Endothelial cell of umbilical vein (primary cell): Measurements from ENCODE around the gene HCST. TPM values are rescaled to one million over a fixed set of nuclear protein-coding genes. Genes with fewer than 3 reads are reported as not detected.
A peak's percentile ranks its signal among the peaks of the same experiment; 100 is the strongest.

Experiments
- BruUV-seq: library from RNA; stranded (reverse); fragments of 400-500 nt; replicated peaks from 2 replicates; lab custom pipeline; 2021; lab: Mats Ljungman, UMichigan
- CTCF ChIA-PET: fragments of 300-600, 350-600 bp; sonication (Branson Sonifier 250); formaldehyde crosslinking; loops from one replicate; lab custom pipeline; 2021; ENCODE audit warnings: antibody characterized with exemption, inconsistent platforms; lab: Charles Lee
- POLR2A ChIA-PET: fragments of 300-600, 350-600 bp; sonication (Branson Sonifier 250); formaldehyde crosslinking; loops from one replicate; lab custom pipeline; 2021; ENCODE audit warnings: antibody characterized with exemption, inconsistent platforms; lab: Charles Lee
- DNase-seq: peaks from one replicate; pipeline ENCODE4 v3.0.0-alpha.2; 2011; ENCODE audit warnings: low read depth, low spot score
- FAIRE-seq: peaks from 2 replicates; lab custom pipeline; 2011; peaks lifted over from hg19 to GRCh38; lab: Jason Lieb, UNC
- H2AFZ ChIP-seq: 2 replicates; pipeline ENCODE4 v1.6.0; 2012; ENCODE audit warnings: low read depth, low read length, control low read depth, inconsistent platforms
- H3K27ac ChIP-seq: 2 replicates; pipeline ENCODE4 v1.5.1; 2011; ENCODE audit warnings: low read depth, mild to moderate bottlenecking, control low read depth, low read length, moderate library complexity; ENCODE audit not compliant: insufficient read depth
- H3K27me3 ChIP-seq, 2 experiments: 2 replicates each; pipeline versions ENCODE4 v1.6.0 to v1.6.1; 2011; ENCODE audit warnings: low read length in 2 of 2, mixed read lengths in 1 of 2; ENCODE audit not compliant: control insufficient read depth in 2 of 2, insufficient read depth in 2 of 2
- H3K36me3 ChIP-seq, 2 experiments: 2 replicates in 1 of 2; 3 replicates in 1 of 2; pipeline ENCODE4 v1.5.1; 2011; ENCODE audit warnings: low read length in 2 of 2, mild to moderate bottlenecking in 1 of 2, moderate library complexity in 1 of 2; ENCODE audit not compliant: control insufficient read depth in 2 of 2, insufficient read depth in 2 of 2; ENCODE audit errors: extremely low read depth in 1 of 2
- H3K4me1 ChIP-seq: 3 replicates; pipeline ENCODE4 v1.5.1; 2011; ENCODE audit warnings: mild to moderate bottlenecking, low read length; ENCODE audit not compliant: control insufficient read depth, insufficient read depth; ENCODE audit errors: extremely low read depth
- H3K4me2 ChIP-seq: 2 replicates; pipeline ENCODE4 v1.6.1; 2011; ENCODE audit warnings: low read length, control low read depth, mixed read lengths; ENCODE audit not compliant: insufficient read depth
- H3K4me3 ChIP-seq, 3 experiments: fragments of 200-600 bp in 1 of 3; sonication (generic), shearing (Covaris generic) in 1 of 3; replicated peaks in 1 of 3; 2 replicates each; pipeline ENCODE4 v1.5.1; 2011 to 2016; ENCODE audit warnings: control low read depth in 3 of 3, low read length in 3 of 3, mild to moderate bottlenecking in 2 of 3, inconsistent platforms in 1 of 3, low read depth in 1 of 3, moderate library complexity in 1 of 3; ENCODE audit not compliant: insufficient read depth in 1 of 3
- H3K79me2 ChIP-seq: 2 replicates; pipeline ENCODE4 v1.6.0; 2012; ENCODE audit warnings: low read length, inconsistent platforms; ENCODE audit not compliant: control insufficient read depth, insufficient read depth
- H3K9ac ChIP-seq: replicated peaks from 2 replicates; pipeline ENCODE3; 2011; ENCODE audit warnings: low read length, control low read depth; ENCODE audit not compliant: insufficient read depth; ENCODE audit errors: extremely low read depth
- H3K9me1 ChIP-seq: replicated peaks from 3 replicates; pipeline ENCODE4 v1.6.0; 2011; ENCODE audit warnings: mild to moderate bottlenecking, low read length; ENCODE audit not compliant: control insufficient read depth, insufficient read depth; ENCODE audit errors: extremely low read depth
- H3K9me3 ChIP-seq: replicated peaks from 2 replicates; pipeline ENCODE4 v1.5.1; 2012; ENCODE audit warnings: low read length, inconsistent platforms; ENCODE audit not compliant: control insufficient read depth, insufficient read depth
- H4K20me1 ChIP-seq: replicated peaks from 2 replicates; pipeline ENCODE3; 2011; ENCODE audit warnings: mild to moderate bottlenecking, low read length; ENCODE audit not compliant: control insufficient read depth, insufficient read depth; ENCODE audit errors: extremely low read depth
- CTCF ChIP-seq, 2 donors: IDR thresholded peaks; 1 replicate in 1 of 2; 2 replicates in 1 of 2; pipeline ENCODE4 v1.5.1; 2011; ENCODE audit warnings: low read length in 2 of 2, mild to moderate bottlenecking in 2 of 2, moderate library complexity in 2 of 2, control low read depth in 1 of 2, inconsistent platforms in 1 of 2, low read depth in 1 of 2; ENCODE audit not compliant: insufficient read depth in 1 of 2; ENCODE audit errors: extremely low read depth in 1 of 2
- EZH2 ChIP-seq: IDR thresholded peaks from 2 replicates; pipeline ENCODE4 v1.6.1; 2012; ENCODE audit warnings: borderline replicate concordance, low read depth, mild to moderate bottlenecking, moderate library complexity, low read length, inconsistent platforms; ENCODE audit not compliant: severe bottlenecking
- FOS ChIP-seq: IDR thresholded peaks from 2 replicates; pipeline ENCODE4 v1.6.1; 2011; ENCODE audit warnings: mild to moderate bottlenecking, low read length, moderate library complexity, borderline replicate concordance; ENCODE audit not compliant: insufficient read depth
- GATA2 ChIP-seq: IDR thresholded peaks from 2 replicates; pipeline ENCODE4 v1.7.0; 2011; ENCODE audit warnings: low read depth, mild to moderate bottlenecking, moderate library complexity, mixed read lengths, low read length; ENCODE audit not compliant: insufficient read length, insufficient read depth
- JUN ChIP-seq: IDR thresholded peaks from 2 replicates; pipeline ENCODE4 v1.6.1; 2011; ENCODE audit warnings: borderline replicate concordance, low read depth; ENCODE audit not compliant: insufficient read length, insufficient read depth
- MYC ChIP-seq: IDR thresholded peaks from one replicate; pipeline ENCODE4 v1.6.1; 2011; ENCODE audit warnings: mild to moderate bottlenecking, low read depth, low read length
- POLR2AphosphoS5 ChIP-seq: IDR thresholded peaks from 2 replicates; pipeline ENCODE4 v1.6.1; 2012; ENCODE audit warnings: low read depth, mild to moderate bottlenecking, control low read depth, low read length, moderate library complexity; ENCODE audit not compliant: insufficient read depth
- dilution Hi-C: fragments of 300-500 bp; cut with MboI; formaldehyde crosslinking; loops from one replicate; pipeline ENCODE4 v1.15.0; 2019; ENCODE audit warnings: low sequenced_read_pairs; ENCODE audit not compliant: extremely low pct_ligation_motif_present
- intact Hi-C: fragments of 100-400 bp; cut with micrococcal nuclease; formaldehyde crosslinking; loops from one replicate; pipeline ENCODE4 v1.10.0; 2022
- polyA plus RNA-seq, 4 experiments: library from polyadenylated mRNA; depleted of rRNA in 3 of 4; stranded (reverse) in 3 of 4; unstranded in 1 of 4; fragments of >200 nt; gene quantifications; 2 replicates each; pipeline versions ENCODE4 v1.2.1 to v1.2.3, GENCODE V29; 2011 to 2012; ENCODE audit warnings: missing spikeins in 1 of 4
- total RNA-seq: library from RNA; stranded (reverse); gene quantifications from 2 replicates; pipeline ENCODE4 v1.2.3, GENCODE V29; 2021
- TF ChIP-seq, protein P1 (sequence below): IDR thresholded peaks from 2 replicates; pipeline ENCODE4 v1.6.1; 2011; ENCODE audit not compliant: insufficient read depth, insufficient read length

Gene HCST
- total and polyA plus RNA-seq, 2 donors (not counting 3 experiments of a cell fraction or from before 2014, with no cell fraction given), result not detected

GRCh38 chr19:35931874-35932202 lies 29.5 kb downstream of the HCST start:
- H3K9me3 ChIP-seq, result no peaks in the 10 kb centered on the region
- dilution Hi-C loops (no loop called here), intact Hi-C loops (loop anchor here (1.0 to 5.0 kb wide), 11 partner anchors 33 to 422 kb away; partner anchors contain the start of genes ARHGAP33, PSENEN, TBCB and TMEM147)
- DNase-seq (no peak), FAIRE-seq (no peak)
- no peaks in the 10 kb centered on the region for H4K20me1 ChIP-seq
- no TSS peak for BruUV-seq
- ChIA-PET CTCF (interaction anchor here (1.0 to 4.1 kb wide), 7 partner anchors 46 to 421 kb away, joined by 3 to 38 read pairs (median 5); partner anchors contain the start of genes KIRREL2 and LIN37), POLR2A (no interaction called here)
- H3K4me2 ChIP-seq, result no peak overlapping the region
- H3K36me3 ChIP-seq, result no peaks in the 10 kb centered on the region
- no peak overlapping the region for H3K27ac ChIP-seq
- no peaks in the 10 kb centered on the region for H3K27me3 ChIP-seq
- H3K79me2 ChIP-seq, result no peaks in the 10 kb centered on the region
- no peak overlapping the region for H3K4me3 ChIP-seq
- TF ChIP-seq, protein P1, sequence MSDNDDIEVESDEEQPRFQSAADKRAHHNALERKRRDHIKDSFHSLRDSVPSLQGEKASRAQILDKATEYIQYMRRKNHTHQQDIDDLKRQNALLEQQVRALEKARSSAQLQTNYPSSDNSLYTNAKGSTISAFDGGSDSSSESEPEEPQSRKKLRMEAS, result no peak
- no peak for TF ChIP-seq JUN
- TF ChIP-seq MYC, result no peak
- no peak for TF ChIP-seq CTCF (IDR thresholded peaks at IDR 0.05; ENCODE audit: extremely low read depth in 1 of 2, insufficient read depth in 1 of 2, low read depth in 1 of 2, low read length in 2 of 2)
- TF ChIP-seq GATA2, result no peak
- no peak for TF ChIP-seq POLR2AphosphoS5
- TF ChIP-seq EZH2, result no peak
- TF ChIP-seq FOS, result no peak
- H3K9me1 ChIP-seq, result no peaks in the 10 kb centered on the region
- H3K4me1 ChIP-seq, result peaks cover 15% of the 10 kb centered on the region
- H3K9ac ChIP-seq, result no peak overlapping the region
- H2AFZ ChIP-seq, result peak overlapping the region; percentile 46
